HG02970 (cell line): ENCODE measurements around the gene KCNN2.

Experiments
- ATAC-seq: cut with Tn5 transposase; IDR thresholded peaks from one replicate; pipeline ENCODE4 v1.9.1; 2021; ENCODE audit warnings: mild to moderate bottlenecking, moderate library complexity, moderate number of reproducible peaks; ENCODE audit not compliant: unreplicated experiment, low FRiP score

Gene KCNN2

DNA sequence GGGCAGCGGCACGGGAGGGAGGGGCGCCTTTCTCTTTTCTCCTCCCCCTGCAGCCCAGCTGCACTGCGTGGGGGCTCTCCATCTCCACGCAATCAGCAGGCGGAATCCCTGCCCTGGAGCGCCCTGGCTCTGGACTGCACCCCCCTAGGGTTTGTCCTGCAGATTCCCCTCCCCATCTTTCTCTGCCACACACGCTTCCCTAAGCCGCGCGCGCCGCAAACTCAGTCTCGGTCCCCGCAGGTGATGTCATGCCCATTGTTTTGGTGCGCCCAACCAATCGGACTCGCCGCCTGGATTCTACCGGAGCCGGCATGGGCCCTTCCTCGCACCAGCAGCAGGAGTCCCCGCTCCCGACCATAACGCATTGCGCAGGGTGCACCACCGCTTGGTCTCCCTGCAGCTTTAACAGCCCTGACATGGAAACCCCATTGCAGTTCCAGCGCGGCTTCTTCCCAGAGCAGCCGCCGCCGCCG is at the start of gene KCNN2:
Gene KCNN2, plus strand, starts transcription at position 347 of the 473 bp plus-strand sequence. Its CDS starts 70 bp downstream, at position 417.
- ATAC-seq = peak; percentile 42

DNA sequence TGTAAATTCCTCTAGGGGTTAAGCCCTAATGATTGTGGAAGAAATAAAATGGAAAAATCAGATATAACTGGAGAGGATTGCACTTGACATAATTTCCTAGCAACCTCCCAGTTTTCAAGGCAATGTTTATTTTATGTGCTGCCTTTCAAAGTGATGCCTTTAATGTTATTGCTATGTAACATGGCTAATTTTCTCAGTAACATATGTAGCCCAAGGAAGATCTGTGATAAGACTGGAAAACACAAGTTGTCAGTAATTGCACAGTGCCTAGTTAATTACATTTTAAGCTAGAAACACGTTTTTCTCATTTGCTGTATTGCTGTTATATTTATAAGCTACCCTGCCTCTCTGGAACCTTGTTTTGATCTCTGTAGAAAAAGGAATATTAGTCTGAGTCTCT is 49.2 kb upstream of the KCNN2 start:
- no peak for ATAC-seq

DNA sequence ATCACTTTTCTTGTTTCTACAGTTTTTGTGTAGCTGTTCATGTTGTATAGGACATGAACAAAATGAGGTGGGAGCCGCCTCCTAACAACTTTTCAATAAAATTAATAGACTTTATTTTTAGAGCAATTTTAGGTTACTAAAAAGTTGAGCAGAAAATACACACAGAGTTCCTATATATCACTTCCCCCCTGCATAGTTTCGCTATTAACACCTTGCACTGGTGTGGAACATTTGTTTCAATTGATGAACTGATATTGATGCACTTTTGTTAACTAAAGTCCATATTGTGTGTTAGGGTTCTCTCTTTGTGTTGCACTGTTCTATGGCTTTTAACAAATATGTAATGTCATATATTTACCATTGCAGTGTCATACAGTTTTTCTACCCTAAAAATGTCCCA is 47.8 kb upstream of the KCNN2 start:
- no peak for ATAC-seq

DNA sequence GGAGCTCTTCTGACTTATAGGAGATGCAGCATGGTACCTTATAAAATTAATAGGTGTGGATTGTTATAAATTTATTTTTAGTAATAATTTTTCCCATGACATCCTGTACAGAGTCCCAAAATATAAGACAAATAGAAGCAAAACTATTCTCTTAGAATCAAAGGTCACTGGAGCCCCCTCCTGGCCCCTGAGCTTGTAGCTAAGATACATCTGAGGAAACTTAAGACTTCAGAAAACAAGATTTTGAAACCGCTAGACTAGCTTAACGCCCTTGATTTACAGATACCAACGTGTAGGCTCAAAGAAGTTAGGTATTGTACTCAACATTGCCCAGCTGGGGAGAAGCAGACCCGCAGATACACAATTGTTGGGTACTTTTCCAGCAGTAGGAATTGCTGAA is 45.7 kb upstream of the KCNN2 start:
- no peak for ATAC-seq

DNA sequence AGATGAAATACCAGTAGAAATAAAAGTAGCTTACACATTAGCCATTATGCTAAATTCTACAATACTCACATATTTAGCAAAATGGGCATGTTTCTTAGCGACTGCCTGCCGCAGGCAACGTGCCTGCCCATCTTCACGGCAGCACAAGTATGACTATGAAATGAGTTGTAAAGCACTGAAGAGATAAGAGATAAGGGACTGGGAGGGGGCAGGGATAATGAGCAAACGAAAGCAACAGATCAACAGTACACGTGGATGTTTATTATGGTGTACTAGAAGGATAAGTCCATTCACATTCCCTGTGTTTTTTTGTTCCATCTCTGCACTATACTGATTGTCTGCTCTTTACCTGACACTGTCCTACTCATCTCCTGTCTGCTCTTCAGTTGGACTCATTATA is 44.1 kb upstream of the KCNN2 start:
- no peak for ATAC-seq

DNA sequence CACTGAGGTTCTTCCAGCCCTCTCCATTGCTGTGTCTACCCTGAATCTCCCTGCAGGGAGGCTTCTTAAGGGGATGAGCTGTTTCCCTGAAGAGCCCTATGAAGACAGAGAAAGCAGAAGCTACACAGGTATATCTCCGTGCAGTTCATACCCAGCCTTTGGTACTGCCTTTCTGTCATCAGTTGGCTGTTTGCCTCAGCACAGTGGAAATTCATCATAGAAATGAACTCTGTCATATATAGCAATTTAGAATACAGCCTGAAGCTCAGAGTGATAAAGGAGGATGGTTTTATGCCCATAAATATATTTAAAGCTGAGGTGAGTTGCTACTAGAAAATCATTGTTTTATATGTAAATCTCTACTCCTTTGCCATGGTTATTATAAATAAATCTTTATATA is 42.6 kb upstream of the KCNN2 start:
- ATAC-seq = no peak

DNA sequence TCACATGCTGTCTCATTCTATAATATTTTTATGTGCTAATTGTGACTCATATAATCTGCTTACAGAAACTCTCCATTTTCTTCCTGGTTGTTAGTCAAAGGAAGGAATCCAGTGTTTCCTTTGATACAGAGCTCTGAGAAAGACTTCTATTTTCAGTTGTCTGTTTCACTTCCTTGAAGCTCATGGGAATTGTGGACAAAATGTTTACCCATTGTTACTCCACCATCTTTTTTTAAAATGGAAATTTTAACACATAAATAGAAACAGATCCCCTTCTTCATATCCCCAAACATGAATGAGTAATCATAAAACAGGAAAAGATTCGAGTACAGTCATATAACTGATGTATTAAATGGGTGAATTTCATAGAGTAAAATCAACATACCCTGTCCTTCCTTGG is 42.0 kb upstream of the KCNN2 start:
- ATAC-seq = no peak

DNA sequence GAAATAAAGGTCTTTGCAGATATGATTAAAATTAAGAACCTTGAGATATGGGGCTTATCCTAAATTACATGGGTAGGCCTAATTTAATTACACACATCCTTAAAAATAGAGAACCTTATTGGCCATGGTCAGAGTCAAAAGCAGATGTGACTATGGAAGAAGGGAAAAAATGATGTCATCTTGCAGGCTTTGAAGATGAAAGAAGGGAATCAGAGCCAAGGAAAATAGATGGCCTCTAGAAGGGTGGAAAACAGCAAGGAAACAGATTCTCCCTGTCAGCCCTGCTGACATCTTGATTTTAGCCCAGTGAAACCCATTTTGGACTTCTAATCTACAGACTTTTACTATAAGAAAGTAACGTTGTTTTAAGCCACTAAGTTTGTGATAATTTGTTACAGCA is 37.6 kb upstream of the KCNN2 start:
- ATAC-seq = no peak

DNA sequence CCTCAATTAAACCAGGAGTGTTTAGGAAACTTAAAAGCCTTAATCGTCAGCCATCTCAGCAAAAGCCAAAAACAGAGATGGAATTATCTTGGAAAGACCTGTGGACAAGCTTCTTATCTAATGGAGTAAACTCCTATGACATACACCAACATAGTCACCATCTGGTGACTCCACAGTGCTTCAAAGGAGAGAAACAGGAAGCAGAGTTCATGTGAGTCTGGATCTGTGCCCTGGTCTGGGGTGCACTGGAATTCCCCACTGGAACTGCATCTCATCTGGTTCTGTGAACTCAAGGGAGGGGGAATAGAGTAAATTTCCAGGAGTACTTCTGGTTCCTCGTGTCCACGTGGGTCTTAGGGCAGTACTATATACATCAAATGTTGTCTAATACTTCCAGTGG is 36.3 kb upstream of the KCNN2 start:
- ATAC-seq = no peak

DNA sequence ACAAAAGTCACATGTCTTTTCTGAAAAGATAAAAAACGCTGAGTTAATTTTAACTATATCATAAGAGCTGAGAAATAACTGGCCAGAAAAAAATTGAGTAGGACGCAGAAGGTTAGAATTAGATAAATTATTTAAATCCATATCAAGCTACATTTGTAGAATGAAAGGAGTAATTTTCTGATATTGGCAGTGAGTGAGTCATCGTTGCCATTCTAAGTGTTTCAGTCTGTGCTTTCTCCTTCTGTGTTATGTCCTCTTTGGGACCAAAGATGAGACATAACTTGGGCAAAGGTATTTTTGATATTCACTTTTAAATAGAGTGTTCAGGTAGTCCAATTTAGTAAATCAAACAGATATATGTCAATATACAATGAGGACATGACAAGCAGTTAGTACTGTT is 34.4 kb upstream of the KCNN2 start:
- no peak for ATAC-seq

DNA sequence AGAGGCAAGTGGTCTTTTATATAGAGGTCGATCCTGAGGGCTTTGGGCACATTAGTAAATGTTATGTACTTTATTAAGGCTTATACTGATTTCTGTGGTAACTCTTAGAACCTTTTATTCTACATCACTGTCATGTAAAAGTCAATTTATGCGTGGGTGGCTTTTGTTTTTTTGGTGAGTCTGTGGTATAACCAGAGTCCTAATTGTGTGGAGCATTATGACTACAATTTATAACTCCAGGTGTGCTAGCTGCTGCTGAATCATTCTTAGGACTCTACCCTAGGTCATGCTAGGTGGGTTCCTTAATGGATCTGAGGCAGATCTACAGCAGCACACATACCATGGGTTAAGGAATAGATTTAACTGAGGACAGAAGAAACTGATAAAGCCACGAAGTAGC is 33.9 kb upstream of the KCNN2 start:
- no peak for ATAC-seq

DNA sequence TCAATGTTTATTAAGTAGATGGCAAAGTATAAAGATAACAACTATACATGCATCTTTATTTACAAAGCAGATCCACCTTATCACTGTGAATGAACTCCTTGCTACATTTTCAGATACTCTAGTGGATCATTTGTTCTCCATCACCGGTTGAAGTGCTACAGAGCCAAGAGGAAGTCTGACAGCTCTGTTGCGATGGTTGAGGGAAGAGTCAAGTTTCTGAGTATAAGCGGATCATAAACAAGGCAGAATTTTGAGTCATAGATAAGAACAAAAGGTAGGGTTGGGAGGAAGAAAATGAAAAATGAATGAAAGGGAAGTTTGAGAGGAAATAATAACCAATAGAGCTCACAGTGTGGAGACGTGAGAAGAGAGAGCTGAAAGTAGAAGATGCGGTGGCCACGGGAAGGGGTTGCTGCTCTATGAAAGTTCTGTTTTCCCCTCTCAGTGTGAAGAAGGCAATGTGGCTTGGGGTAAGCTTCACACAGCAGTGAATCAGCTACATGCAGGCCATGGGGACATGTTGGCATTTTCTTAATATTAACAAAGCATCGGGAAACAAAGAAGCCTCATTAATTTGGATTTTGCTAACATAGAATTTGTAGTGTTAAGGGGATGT is 30.8 kb upstream of the KCNN2 start:
- ATAC-seq = no peak

DNA sequence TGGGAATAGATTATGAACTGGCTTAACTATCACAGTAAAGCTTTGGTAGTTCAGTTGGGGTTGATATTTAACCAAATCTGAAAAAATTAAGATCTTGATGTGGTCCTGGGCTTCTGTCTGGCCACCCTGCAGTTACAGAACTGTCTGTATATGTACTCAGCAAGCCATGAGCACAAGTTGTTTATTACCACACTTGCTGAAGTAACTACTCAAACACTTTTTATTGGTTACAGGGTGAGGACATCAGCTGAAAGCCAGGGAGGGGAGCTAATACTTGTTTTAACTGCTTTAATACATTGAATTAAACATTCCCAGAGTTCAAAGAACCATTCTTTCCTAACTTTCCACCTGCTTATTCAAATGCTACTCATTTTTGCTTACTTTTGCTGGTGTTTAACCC is 29.4 kb upstream of the KCNN2 start:
- no peak for ATAC-seq

DNA sequence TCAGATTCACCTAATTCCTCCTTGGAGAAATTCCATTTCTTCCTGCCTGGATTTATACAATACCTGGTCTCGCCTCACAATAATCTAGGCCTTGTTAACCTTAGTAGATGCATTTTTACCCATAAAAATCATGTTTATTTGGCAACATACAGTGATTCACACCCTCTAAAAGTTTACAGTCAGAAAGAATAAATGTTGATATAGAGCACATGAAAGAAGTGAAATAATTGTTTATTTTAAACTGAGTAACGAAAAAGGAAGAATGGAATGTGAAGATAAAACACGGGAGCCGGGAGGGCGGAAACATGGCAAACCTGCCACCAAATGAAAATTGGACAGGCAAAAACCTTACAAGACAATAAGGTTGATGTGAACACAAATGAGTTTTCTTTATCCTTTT is 28.9 kb upstream of the KCNN2 start:
- ATAC-seq = no peak

DNA sequence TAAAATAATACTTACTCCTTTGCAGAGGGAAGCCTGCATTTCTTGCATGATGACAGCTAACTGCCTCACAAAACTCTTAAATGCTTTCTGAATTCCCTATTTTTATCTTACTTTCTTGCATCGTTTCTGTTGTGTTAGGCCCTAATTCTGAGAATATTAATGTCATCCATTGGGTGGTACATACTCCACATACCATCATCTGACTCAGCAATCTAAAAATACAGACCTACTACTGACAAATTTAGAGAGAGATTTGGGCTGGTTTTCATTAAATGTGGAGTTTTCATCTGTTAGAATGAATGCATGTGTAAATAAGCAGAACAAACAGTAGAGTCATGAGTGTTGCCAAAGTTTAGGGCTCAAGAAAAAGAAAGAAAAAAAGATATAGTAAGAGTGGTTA is 26.5 kb upstream of the KCNN2 start:
- ATAC-seq = no peak

DNA sequence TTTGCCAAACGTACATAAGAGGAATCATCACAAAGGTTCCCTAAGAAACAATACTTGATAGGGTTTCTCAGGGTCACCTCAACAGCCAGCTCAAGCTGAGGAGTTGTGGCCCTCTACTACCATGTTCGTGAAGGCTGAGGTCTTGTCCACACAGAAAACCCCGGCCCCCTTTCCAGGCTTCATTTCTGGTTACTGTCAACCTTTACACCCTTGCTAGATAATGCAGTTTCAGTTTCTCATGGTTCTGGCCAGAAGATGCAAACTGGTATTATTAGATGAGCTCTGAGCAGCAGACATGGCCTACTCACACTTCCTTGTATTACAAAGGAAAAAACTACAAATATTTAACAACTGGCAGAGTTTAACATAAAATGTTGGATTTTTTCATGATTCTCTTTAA is 22.8 kb upstream of the KCNN2 start:
- no peak for ATAC-seq

DNA sequence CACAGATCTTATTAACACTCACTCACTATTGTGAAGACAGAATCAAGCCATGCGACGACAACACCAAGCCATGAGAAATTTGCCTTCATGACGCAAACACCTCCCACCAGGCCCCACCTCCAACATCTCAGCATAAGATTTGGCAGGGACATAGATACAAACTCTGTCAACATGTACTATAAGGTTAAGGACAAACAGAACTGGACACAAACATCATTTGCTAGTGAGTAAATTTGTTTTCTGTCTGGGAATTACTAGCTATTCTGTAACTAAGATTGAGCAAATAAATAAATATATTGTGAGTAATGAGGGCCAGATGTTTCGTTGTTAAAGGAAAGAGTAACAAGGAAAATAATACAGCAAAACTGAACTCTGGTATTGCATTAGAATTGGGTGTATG is 15.7 kb upstream of the KCNN2 start:
- ATAC-seq = no peak

DNA sequence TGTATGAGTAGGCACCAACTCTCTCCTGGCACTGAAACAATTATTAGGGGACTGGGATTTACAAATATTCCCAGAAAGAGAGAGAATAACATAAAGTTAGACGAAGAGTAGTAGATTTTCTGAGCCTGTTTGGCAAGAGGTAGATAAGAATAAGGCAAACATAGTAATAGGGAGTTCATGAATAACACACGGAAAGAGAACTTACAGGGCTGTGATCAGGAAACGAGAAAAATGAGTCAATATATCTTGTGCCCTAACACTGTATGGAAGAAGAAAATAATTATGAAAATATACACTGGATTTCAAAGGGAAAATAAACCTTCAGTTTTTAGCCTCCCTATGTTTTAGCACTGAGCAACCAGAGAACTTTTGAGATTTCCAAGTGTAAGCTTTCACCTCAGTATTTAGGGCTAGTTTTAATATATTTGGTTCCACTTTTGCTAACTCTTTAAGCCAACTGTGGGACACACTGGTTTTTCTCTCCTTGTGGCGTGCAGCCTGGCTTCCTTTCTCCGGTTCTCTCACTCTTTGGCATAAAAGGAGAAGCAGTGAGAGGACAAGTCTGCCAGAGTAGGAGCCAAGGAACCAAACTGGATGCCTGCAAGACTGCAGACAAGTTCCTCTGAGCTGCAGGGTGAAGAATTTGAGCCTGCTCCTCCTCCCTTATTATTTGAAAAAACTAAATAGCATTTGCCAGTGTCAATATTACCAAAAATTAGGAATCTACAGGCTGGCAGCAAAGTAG is 6.6 kb upstream of the KCNN2 start:
- ATAC-seq = no peak

DNA sequence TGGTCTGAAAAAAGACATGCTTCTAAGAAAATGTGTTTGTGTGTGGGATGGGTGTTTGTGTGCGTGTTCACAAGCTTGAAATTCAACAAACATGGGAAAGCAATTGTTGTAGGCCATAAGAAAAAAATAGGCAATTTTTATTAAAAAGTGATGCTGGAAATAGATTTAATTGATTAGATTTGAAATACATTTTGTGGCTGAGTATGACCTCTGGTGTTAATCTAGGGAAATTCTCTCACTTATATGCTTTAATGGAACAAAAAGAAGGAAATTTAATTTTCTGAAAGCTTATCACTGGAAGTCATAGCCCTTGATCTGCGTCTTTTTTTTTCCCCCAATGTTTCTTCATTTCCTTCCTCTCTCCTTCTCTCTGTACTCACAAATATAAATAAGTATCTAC is 3.5 kb upstream of the KCNN2 start:
- ATAC-seq = no peak

DNA sequence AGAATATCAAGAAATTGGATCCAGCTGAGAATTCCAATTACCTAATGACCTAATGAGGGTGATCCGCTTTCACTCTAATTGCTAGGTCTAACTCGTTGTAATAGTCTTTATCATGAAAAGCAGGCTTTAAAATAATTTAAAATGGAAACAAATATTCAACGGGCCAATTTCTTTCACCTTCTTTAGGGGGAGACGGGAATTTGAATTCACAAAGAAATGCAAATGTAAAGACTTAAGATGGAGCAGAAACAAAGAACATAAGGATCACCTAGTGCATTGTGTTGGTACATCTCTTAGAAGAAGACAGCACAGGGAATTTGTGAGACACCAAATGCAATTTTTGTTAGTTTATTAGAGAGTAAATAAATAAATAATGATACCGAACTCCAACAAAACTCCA is 1.5 kb upstream of the KCNN2 start:
- ATAC-seq = no peak

DNA sequence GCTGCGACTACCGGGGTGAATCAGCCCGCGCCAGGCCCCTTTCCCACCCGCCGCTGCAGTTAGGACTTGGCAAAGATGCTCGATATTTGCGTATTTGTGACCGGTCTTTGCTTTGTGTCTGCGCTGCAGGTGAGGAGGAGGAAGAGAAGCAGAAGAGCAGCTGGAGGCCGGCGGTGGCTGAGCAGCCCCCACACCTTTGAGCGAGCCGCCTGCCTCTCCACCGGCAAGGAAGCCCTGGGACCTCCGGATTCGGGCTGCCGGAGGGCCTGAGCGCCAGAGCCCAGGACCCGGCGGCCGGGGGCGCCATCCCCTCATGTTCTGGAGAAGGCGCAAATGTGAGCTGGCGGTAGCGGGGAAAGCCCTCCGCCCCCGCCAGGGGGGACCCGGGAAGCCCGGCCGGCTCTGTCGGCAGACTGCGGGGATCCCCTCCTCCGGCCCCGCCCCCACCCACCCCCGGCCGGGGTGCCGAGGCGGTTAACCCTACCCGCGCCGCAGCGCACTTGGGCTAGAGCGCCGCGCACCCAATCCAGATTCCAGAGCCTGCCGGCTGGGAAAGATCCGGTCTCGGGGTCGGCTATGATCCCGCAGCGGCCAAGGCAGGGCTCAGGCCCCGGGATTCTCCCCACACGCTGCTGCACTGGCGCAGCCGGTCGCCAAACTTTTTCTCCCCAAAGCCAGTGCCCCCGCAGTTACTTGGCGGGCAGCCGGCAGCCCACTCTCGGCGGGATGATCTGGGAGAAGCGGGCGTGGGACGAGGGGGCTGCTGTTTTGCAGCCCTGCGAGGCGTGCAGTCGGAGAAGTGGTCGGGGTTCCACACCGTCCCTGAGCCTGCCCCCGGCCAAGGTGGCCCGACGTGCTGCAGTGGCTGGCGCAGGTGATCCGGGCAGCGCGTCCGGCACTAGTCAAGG is 800 bp upstream of the KCNN2 start:
- no peak for ATAC-seq
